Smooth muscle cell (in vitro differentiated cells): ENCODE data around the gene KRT2. TPM values are rescaled to one million over a fixed set of nuclear protein-coding genes. Genes with fewer than 3 reads are reported as not detected.

Experiments
- DNase-seq: peaks from one replicate; lab custom pipeline; 2025; ENCODE audit not compliant: unreplicated experiment; lab: John Stamatoyannopoulos, UW
- H2AFZ ChIP-seq: fragments of 200-600 bp; sonication (generic); 2 replicates; pipeline ENCODE4 v1.6.0; 2016; ENCODE audit warnings: antibody characterized with exemption, low read depth, mild to moderate bottlenecking
- H3F3A ChIP-seq: fragments of 200-600 bp; sonication (generic); 2 replicates; pipeline ENCODE4 v1.6.0; 2017; ENCODE audit warnings: antibody characterized with exemption, low read depth
- H3K27ac ChIP-seq: fragments of 200-600 bp; sonication (generic); 2 replicates; pipeline ENCODE4 v1.5.1; 2016; ENCODE audit warnings: low read depth, mild to moderate bottlenecking
- H3K27me3 ChIP-seq: fragments of 200-600 bp; sonication (generic); 2 replicates; pipeline ENCODE4 v1.6.1; 2016; ENCODE audit warnings: low read depth, mild to moderate bottlenecking
- H3K36me3 ChIP-seq: fragments of 200-600 bp; sonication (generic); 2 replicates; pipeline ENCODE4 v1.5.1; 2016; ENCODE audit warnings: low read depth
- H3K4me1 ChIP-seq: fragments of 200-600 bp; sonication (generic); 2 replicates; pipeline ENCODE4 v1.5.1; 2016; ENCODE audit warnings: low read depth
- H3K4me2 ChIP-seq: fragments of 200-600 bp; sonication (generic); 2 replicates; pipeline ENCODE4 v1.6.0; 2016; ENCODE audit warnings: mild to moderate bottlenecking
- H3K4me3 ChIP-seq: fragments of 200-600 bp; sonication (generic); 2 replicates; pipeline ENCODE4 v1.5.1; 2016; ENCODE audit warnings: mild to moderate bottlenecking
- H3K79me2 ChIP-seq: fragments of 200-600 bp; sonication (generic); 2 replicates; pipeline ENCODE4 v1.6.0; 2016; ENCODE audit warnings: low read depth, mild to moderate bottlenecking
- H3K9ac ChIP-seq: fragments of 200-600 bp; sonication (generic); 2 replicates; pipeline ENCODE4 v1.6.0; 2016; ENCODE audit warnings: low read depth
- H3K9me3 ChIP-seq: fragments of 200-600 bp; sonication (generic); replicated peaks from 2 replicates; pipeline ENCODE4 v1.5.1; 2016; ENCODE audit warnings: low read depth
- H4K20me1 ChIP-seq: fragments of 200-600 bp; sonication (generic); 2 replicates; pipeline ENCODE4 v1.6.0; 2016; ENCODE audit warnings: low read depth
- CTCF ChIP-seq: fragments of 200-600 bp; sonication (generic); IDR thresholded peaks from 2 replicates; pipeline ENCODE4 v1.5.1; 2017; ENCODE audit warnings: borderline replicate concordance, mild to moderate bottlenecking, antibody characterized with exemption; ENCODE audit not compliant: insufficient read depth, poor library complexity, severe bottlenecking
- WGBS: methylation state at CpG from one replicate; pipeline ENCODE4 v1.1.7; 2016; ENCODE audit warnings: low lambda C conversion rate; 5-methylcytosine and 5-hydroxymethylcytosine counted together
- polyA plus RNA-seq: library from polyadenylated mRNA; unstranded; fragments of >200 nt; fragmentation: Nextera tagmentation; extraction: Ambion mirVana; gene quantifications from 2 replicates; pipeline ENCODE4 v1.2.1, GENCODE V29; 2016
- total RNA-seq: library from RNA; depleted of rRNA; stranded (reverse); fragments of >200 nt; gene quantifications from 2 replicates; pipeline ENCODE4 v1.2.3, GENCODE V29; 2014

Gene KRT2
- total and polyA plus RNA-seq, 2 experiments from 2014 or later, result not detected

GRCh38 chr12:52681526-52682380 is 29.7 kb upstream of the KRT2 start:
- H3K4me3 ChIP-seq, result no peak overlapping the region
- no peak overlapping the region for H3K4me2 ChIP-seq
- no peak for TF ChIP-seq CTCF
- no peaks in the 10 kb centered on the region for H3K4me1 ChIP-seq
- no peak overlapping the region for H3K9ac ChIP-seq
- H4K20me1 ChIP-seq, result no peaks in the 10 kb centered on the region
- no peak for DNase-seq
- no peaks in the 10 kb centered on the region for H3K9me3 ChIP-seq
- H3K27me3 ChIP-seq, result peaks cover 69% of the 10 kb centered on the region
- no peaks in the 10 kb centered on the region for H3F3A ChIP-seq
- 86% methylated on average over 12 of the region's 12 CpGs for WGBS
- H2AFZ ChIP-seq, result no peak overlapping the region
- H3K27ac ChIP-seq, result no peak overlapping the region
- H3K79me2 ChIP-seq, result no peaks in the 10 kb centered on the region
- no peaks in the 10 kb centered on the region for H3K36me3 ChIP-seq

- no peak within 1 kb of the TSS for H3K4me2 ChIP-seq
- no peak within 1 kb of the TSS for H2AFZ ChIP-seq
- no peak for DNase-seq
- H3K4me1 ChIP-seq, result no peaks in the 10 kb centered on the region
- H3F3A ChIP-seq, result no peaks in the 10 kb centered on the region
- TF ChIP-seq CTCF, result no peak
- WGBS, result 94% methylated on average over 3 of the region's 3 CpGs
- no peak within 1 kb of the TSS for H3K9ac ChIP-seq
- no peaks in the 10 kb centered on the region for H4K20me1 ChIP-seq
- no peak within 1 kb of the TSS for H3K27ac ChIP-seq
- no peaks in the 10 kb centered on the region for H3K9me3 ChIP-seq
- H3K36me3 ChIP-seq, result no peaks in the 10 kb centered on the region
- no peaks in the 10 kb centered on the region for H3K79me2 ChIP-seq
- H3K27me3 ChIP-seq, result peaks cover 55% of the 10 kb centered on the region
- no peak within 1 kb of the TSS for H3K4me3 ChIP-seq
Observed at GRCh38 chr12:52680363-52680762, 28.4 kb upstream of the KRT2 start, which contains the start of gene KRT1. TSS of gene KRT1 (minus strand) at chr12:52680407. CDS start at chr12:52680348, 59 bp downstream.

- no peak overlapping the region for H3K27ac ChIP-seq
- DNase-seq, result no peak
- no peaks in the 10 kb centered on the region for H3F3A ChIP-seq
- no peaks in the 10 kb centered on the region for H4K20me1 ChIP-seq
- H3K27me3 ChIP-seq, result peaks cover 51% of the 10 kb centered on the region
- no peak overlapping the region for H3K9ac ChIP-seq
- no peak overlapping the region for H3K4me3 ChIP-seq
- no peaks in the 10 kb centered on the region for H3K4me1 ChIP-seq
- no peak overlapping the region for H3K4me2 ChIP-seq
- no peak overlapping the region for H2AFZ ChIP-seq
- no peak for TF ChIP-seq CTCF
- H3K9me3 ChIP-seq, result no peaks in the 10 kb centered on the region
- no peaks in the 10 kb centered on the region for H3K36me3 ChIP-seq
- 92% methylated on average over 5 of the region's 5 CpGs for WGBS
- no peaks in the 10 kb centered on the region for H3K79me2 ChIP-seq
Observed at GRCh38 chr12:52679875-52680274, 27.9 kb upstream of the KRT2 start.
